HEK293 (cell line): ENCODE measurements around the gene FAM193B.

Experiments
- CTCF ChIA-PET: fragments of 350-600 bp; formaldehyde crosslinking; extraction: SDS; loops from one replicate; lab custom pipeline; 2021; ENCODE audit warnings: antibody characterized with exemption; lab: Yijun Ruan, JAX
- POLR2A ChIA-PET: fragments of 300-600 bp; formaldehyde crosslinking; extraction: SDS; loops from one replicate; lab custom pipeline; 2020; ENCODE audit warnings: antibody characterized with exemption, inconsistent platforms; lab: Yijun Ruan, JAX
- H3K27ac ChIP-seq: fragments of 200-500 bp; sonication (Bioruptor generic); 2 replicates; pipeline ENCODE4 v1.5.1; 2014; ENCODE audit warnings: low read depth, low read length, control low read depth, inconsistent platforms; ENCODE audit errors: extremely low read depth
- H3K36me3 ChIP-seq, 2 experiments: fragments of 200-500 bp in 1 of 2; sonication (Bioruptor generic) in 1 of 2; 1 replicate in 1 of 2; 2 replicates in 1 of 2; pipeline ENCODE4 v1.5.1; 2014 to 2017; ENCODE audit warnings: inconsistent platforms in 2 of 2, low read length in 2 of 2; ENCODE audit not compliant: control insufficient read depth in 2 of 2, insufficient read depth in 1 of 2
- H3K4me1 ChIP-seq: fragments of 200-500 bp; sonication (Bioruptor generic); 2 replicates; pipeline ENCODE4 v1.5.1; 2014; ENCODE audit warnings: mild to moderate bottlenecking, low read length, inconsistent platforms; ENCODE audit not compliant: control insufficient read depth, insufficient read depth
- H3K4me3 ChIP-seq: 2 replicates; pipeline ENCODE4 v1.5.1; 2011; ENCODE audit warnings: low read depth, mild to moderate bottlenecking, control low read depth, low read length, moderate library complexity
- H3K9me3 ChIP-seq: fragments of 200-500 bp; sonication (Bioruptor generic); 2 replicates; pipeline ENCODE4 v1.5.1; 2014; ENCODE audit warnings: low read depth, low read length, inconsistent platforms; ENCODE audit not compliant: control insufficient read depth, insufficient read depth
- AEBP2 ChIP-seq: fragments of 450-650 bp; formaldehyde crosslinking; IDR thresholded peaks from 2 replicates; pipeline ENCODE4 v1.5.1; 2016; ENCODE audit warnings: missing biosample characterization, missing genetic modification characterization, borderline replicate concordance
- BCL11B ChIP-seq: fragments of 450-650 bp; formaldehyde crosslinking; IDR thresholded peaks from 2 replicates; pipeline ENCODE4 v1.5.1; 2016; ENCODE audit warnings: low read depth, missing biosample characterization, missing genetic modification characterization
- EGR2 ChIP-seq: fragments of 450-650 bp; formaldehyde crosslinking; IDR thresholded peaks from 2 replicates; pipeline ENCODE4 v1.5.1; 2016; ENCODE audit warnings: low read depth, missing biosample characterization, missing genetic modification characterization
- GLIS1 ChIP-seq: fragments of 450-650 bp; formaldehyde crosslinking; IDR thresholded peaks from 2 replicates; pipeline ENCODE4 v1.5.1; 2016; ENCODE audit warnings: missing biosample characterization, missing genetic modification characterization
- GLIS2 ChIP-seq: fragments of 450-650 bp; formaldehyde crosslinking; IDR thresholded peaks from 2 replicates; pipeline ENCODE4 v1.5.1; 2016; ENCODE audit warnings: missing biosample characterization, missing genetic modification characterization
- KLF17 ChIP-seq: fragments of 450-650 bp; formaldehyde crosslinking; IDR thresholded peaks from 2 replicates; pipeline ENCODE4 v1.5.1; 2016; ENCODE audit warnings: missing biosample characterization, missing genetic modification characterization
- SP3 ChIP-seq: fragments of 450-650 bp; formaldehyde crosslinking; IDR thresholded peaks from 2 replicates; pipeline ENCODE4 v1.5.1; 2016; ENCODE audit warnings: missing biosample characterization, missing genetic modification characterization
- TCF7L2 ChIP-seq: IDR thresholded peaks from 2 replicates; pipeline ENCODE4 v1.6.1; 2011; ENCODE audit warnings: low read depth, mild to moderate bottlenecking, inconsistent platforms, low read length, moderate library complexity, borderline replicate concordance
- ZBTB26 ChIP-seq: fragments of 450-650 bp; formaldehyde crosslinking; optimal IDR thresholded peaks from 2 replicates; pipeline ENCODE3; 2016; ENCODE audit warnings: missing biosample characterization, mild to moderate bottlenecking, missing genetic modification characterization
- ZBTB8A ChIP-seq: fragments of 450-650 bp; formaldehyde crosslinking; IDR thresholded peaks from 2 replicates; pipeline ENCODE4 v1.5.1; 2016; ENCODE audit warnings: missing biosample characterization, missing genetic modification characterization
- ZNF138 ChIP-seq: fragments of 450-650 bp; formaldehyde crosslinking; IDR thresholded peaks from 2 replicates; pipeline ENCODE4 v1.5.1; 2016; ENCODE audit warnings: missing biosample characterization, missing genetic modification characterization, borderline replicate concordance
- ZNF16 ChIP-seq: fragments of 450-650 bp; formaldehyde crosslinking; IDR thresholded peaks from 2 replicates; pipeline ENCODE4 v1.5.1; 2016; ENCODE audit warnings: low read depth, missing biosample characterization, missing genetic modification characterization
- ZNF174 ChIP-seq: fragments of 450-650 bp; formaldehyde crosslinking; IDR thresholded peaks from 2 replicates; pipeline ENCODE4 v1.5.0; 2017; ENCODE audit warnings: missing biosample characterization, mild to moderate bottlenecking, missing genetic modification characterization
- ZNF19 ChIP-seq: fragments of 450-650 bp; formaldehyde crosslinking; IDR thresholded peaks from 2 replicates; pipeline ENCODE4; 2016; ENCODE audit warnings: missing biosample characterization, missing genetic modification characterization, low read depth
- ZNF211 ChIP-seq: fragments of 450-650 bp; formaldehyde crosslinking; IDR thresholded peaks from 2 replicates; pipeline ENCODE4 v1.5.1; 2016; ENCODE audit warnings: low read depth, missing biosample characterization, missing genetic modification characterization
- ZNF214 ChIP-seq: fragments of 450-650 bp; formaldehyde crosslinking; IDR thresholded peaks from 2 replicates; pipeline ENCODE4 v1.5.1; 2017; ENCODE audit warnings: missing biosample characterization, mild to moderate bottlenecking, missing genetic modification characterization, borderline replicate concordance
- ZNF266 ChIP-seq: fragments of 450-650 bp; formaldehyde crosslinking; IDR thresholded peaks from 2 replicates; pipeline ENCODE4 v1.5.1; 2016; ENCODE audit warnings: missing biosample characterization, missing genetic modification characterization, low read depth
- ZNF37A ChIP-seq: fragments of 450-650 bp; IDR thresholded peaks from 2 replicates; pipeline ENCODE4 v1.5.1; 2018; ENCODE audit warnings: missing biosample characterization, missing genetic modification characterization
- ZNF394 ChIP-seq: fragments of 450-650 bp; formaldehyde crosslinking; IDR thresholded peaks from 2 replicates; pipeline ENCODE4 v1.5.1; 2016; ENCODE audit warnings: missing biosample characterization, missing genetic modification characterization, mild to moderate bottlenecking, moderate library complexity, borderline replicate concordance
- ZNF621 ChIP-seq: fragments of 450-650 bp; formaldehyde crosslinking; IDR thresholded peaks from 2 replicates; pipeline ENCODE4 v1.5.1; 2017; ENCODE audit warnings: missing biosample characterization, missing genetic modification characterization
- ZNF664 ChIP-seq: fragments of 450-650 bp; formaldehyde crosslinking; IDR thresholded peaks from 2 replicates; pipeline ENCODE4 v1.5.1; 2016; ENCODE audit warnings: missing biosample characterization, missing genetic modification characterization
- ZSCAN18 ChIP-seq: fragments of 450-650 bp; formaldehyde crosslinking; IDR thresholded peaks from 2 replicates; pipeline ENCODE4 v1.5.1; 2016; ENCODE audit warnings: missing biosample characterization, missing genetic modification characterization
- ZSCAN30 ChIP-seq: fragments of 450-650 bp; IDR thresholded peaks from 2 replicates; pipeline ENCODE4 v1.5.1; 2018; ENCODE audit warnings: missing biosample characterization, mild to moderate bottlenecking, missing genetic modification characterization, moderate library complexity
- TF ChIP-seq, protein P1 (sequence below): fragments of 450-650 bp; formaldehyde crosslinking; IDR thresholded peaks from 2 replicates; pipeline ENCODE4 v1.5.1; 2017; ENCODE audit warnings: missing biosample characterization, missing genetic modification characterization

FAM193B gene

DNA sequence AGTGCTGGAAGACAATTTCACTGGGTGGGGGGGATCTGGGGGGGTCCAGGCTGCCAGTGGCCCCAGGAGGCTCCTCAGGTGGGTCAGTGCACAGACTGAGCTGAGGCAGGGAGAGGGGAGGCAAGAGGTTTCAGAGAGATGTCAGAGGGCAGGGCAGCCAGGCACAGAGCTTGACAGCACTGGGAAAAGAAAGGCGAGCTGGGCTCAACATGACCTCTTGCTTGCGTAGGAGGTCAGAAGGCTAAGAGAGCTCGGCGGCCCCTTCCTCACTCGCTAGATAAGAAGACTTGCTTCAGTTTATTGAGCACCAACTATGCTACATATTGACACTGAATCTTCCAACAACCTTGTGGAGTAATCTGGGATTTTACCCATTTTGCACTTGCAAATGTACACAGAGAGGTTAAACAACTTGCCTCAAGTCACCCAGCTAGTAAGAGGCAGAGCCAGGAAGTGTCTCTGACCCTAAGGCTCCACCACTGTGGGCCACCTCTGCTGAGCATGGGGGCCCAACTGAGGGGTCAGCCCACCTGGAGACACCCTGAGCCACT is 60.5 kb downstream of the FAM193B start:
- TF ChIP-seq GLIS1 (tag by site-specific recombination) = peak; percentile 71
- TF ChIP-seq ZNF664 (tag by site-specific recombination) = peak; percentile 42; the same call in 1 of the 2 replicates
- TF ChIP-seq GLIS2 = peak; percentile 16; the same call in 1 of the 2 replicates
- TF ChIP-seq SP3 (tag by site-specific recombination) = no peak
- peaks cover 20% of the 10 kb centered on the region for H3K4me1 ChIP-seq
- CTCF ChIA-PET = interaction anchor here (0.6 to 1.7 kb wide), 9 partner anchors 8 to 184 kb away, joined by 3 to 7 read pairs (median 4); no protein-coding TSS in a partner anchor
- H3K4me3 ChIP-seq = no peak overlapping the region
- peaks cover 5 to 54% of the 10 kb centered on the region in 2 experiments; a peak in 2 of 3 replicates for H3K36me3 ChIP-seq
- H3K9me3 ChIP-seq = no peaks in the 10 kb centered on the region
- H3K27ac ChIP-seq = peak overlapping the region; percentile 53; the same call in 1 of the 2 replicates
- POLR2A ChIA-PET = interaction anchor here (0.6 to 7.0 kb wide), 5 partner anchors 14 to 44 kb away, joined by 3 to 106 read pairs (median 89); partner anchors contain the start of gene DBN1

- Histone ChIP-seq H3K9me3 (no peaks in the 10 kb centered on the region), H3K4me3 (no peak overlapping the region), H3K36me3 (peaks cover 9 to 63% of the 10 kb centered on the region in 2 experiments; a peak in 2 of 3 replicates), H3K27ac (no peak overlapping the region), H3K4me1 (peaks cover 20% of the 10 kb centered on the region)
- ChIA-PET POLR2A (interaction anchor here (0.9 to 6.7 kb wide), 3 partner anchors 13 to 36 kb away, joined by 5 to 106 read pairs (median 89); partner anchors contain the start of gene DOK3), CTCF (interaction anchor here (0.6 to 1.8 kb wide), 12 partner anchors 9 to 350 kb away, joined by 3 to 11 read pairs (median 4); no protein-coding TSS in a partner anchor)
- no peak for TF ChIP-seq EGR2 (tag by site-specific recombination)
- no peak for TF ChIP-seq ZBTB8A (tag by site-specific recombination)
- no peak for TF ChIP-seq ZNF37A (tag by site-specific recombination)
- TF ChIP-seq ZNF214 = no peak
- TF ChIP-seq ZSCAN30 = no peak
- no peak for TF ChIP-seq ZNF394
- TF ChIP-seq ZNF266 (tag by site-specific recombination) = no peak
- TF ChIP-seq AEBP2 (tag by site-specific recombination) = no peak
- no peak for TF ChIP-seq ZNF19
- TF ChIP-seq TCF7L2 = no peak
- no peak for TF ChIP-seq ZNF621 (tag by site-specific recombination)
- no peak for TF ChIP-seq BCL11B (tag by site-specific recombination)
- no peak for TF ChIP-seq ZBTB26 (tag by site-specific recombination)
- TF ChIP-seq ZNF138 (tag by site-specific recombination) = no peak
- no peak for TF ChIP-seq ZNF174 (tag by site-specific recombination)
- no peak for TF ChIP-seq ZNF211 (tag by site-specific recombination)
- no peak for TF ChIP-seq ZSCAN18
- no peak for TF ChIP-seq ZNF16
- no peak for TF ChIP-seq KLF17
- TF ChIP-seq, protein P1, sequence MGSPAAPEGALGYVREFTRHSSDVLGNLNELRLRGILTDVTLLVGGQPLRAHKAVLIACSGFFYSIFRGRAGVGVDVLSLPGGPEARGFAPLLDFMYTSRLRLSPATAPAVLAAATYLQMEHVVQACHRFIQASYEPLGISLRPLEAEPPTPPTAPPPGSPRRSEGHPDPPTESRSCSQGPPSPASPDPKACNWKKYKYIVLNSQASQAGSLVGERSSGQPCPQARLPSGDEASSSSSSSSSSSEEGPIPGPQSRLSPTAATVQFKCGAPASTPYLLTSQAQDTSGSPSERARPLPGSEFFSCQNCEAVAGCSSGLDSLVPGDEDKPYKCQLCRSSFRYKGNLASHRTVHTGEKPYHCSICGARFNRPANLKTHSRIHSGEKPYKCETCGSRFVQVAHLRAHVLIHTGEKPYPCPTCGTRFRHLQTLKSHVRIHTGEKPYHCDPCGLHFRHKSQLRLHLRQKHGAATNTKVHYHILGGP (tag by site-specific recombination) = no peak
Measured at GRCh38 chr5:177492841-177493240, 61.5 kb downstream of the FAM193B start.
